Inferior parietal cortex (tissue), 1 donor: ENCODE measurements around the gene WNK2.
A peak's percentile ranks its signal among the peaks of the same experiment; 100 is the strongest.
"Not testable (repeated sequence)": the region's sequence is repeated elsewhere in the genome, so short reads cannot be mapped to it uniquely, and the experiment has no call there.

Source experiments
- DNase-seq: peaks from one replicate; pipeline ENCODE4 v3.0.0-alpha.2; 2016; ENCODE audit errors: extremely low spot score

Gene WNK2

DNA sequence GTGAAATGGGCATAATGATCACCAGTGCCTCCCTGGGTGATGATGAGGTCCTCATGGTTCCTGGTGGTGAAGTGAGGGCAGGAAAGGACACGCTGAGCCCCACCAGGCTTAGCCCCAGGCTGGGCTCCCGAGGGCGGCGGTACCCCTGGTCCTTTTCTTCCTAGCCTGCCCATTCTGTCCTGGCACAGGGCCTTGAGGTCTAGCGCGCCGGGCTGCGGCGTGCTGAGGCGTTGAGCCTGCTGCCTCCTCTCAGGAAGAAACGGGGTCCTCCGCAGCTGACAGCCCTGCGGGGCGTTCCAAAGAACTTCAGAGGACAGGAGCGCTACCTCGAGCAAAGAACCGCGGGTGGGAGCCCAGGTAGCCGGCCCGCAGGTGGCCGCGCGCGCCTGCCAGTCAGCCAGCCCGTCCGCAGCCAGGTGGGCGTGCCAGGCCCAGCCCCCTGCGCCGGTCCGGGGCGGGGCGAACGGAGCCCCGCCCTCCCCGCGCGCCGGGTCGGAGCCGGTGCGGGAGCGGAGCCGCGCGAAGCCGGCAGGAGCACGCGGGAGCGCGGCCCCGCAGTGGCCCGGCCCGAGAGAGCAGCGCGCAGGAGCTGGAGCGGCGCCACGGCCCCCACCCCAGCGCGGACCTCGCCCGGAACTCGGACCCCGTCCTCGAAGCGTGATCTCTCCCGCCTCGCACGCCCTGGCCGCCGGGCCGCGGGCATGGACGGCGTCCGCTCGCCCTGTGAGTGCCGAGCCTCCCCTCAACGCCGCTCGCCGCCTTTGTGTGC, at the start of gene WNK2:
Gene WNK2, plus strand, starts transcription at position 477 of the 769 bp plus-strand sequence. CDS start 791 bp downstream, outside the sequence.
- DNase-seq, result no peak

GRCh38 chr9:93134740-93135444, 49.0 kb upstream of the WNK2 start:
- DNase-seq, result no peak

- no peak for DNase-seq
These were observed 47.9 kb upstream of the WNK2 start for GRCh38 chr9:93136011-93136440.

DNA sequence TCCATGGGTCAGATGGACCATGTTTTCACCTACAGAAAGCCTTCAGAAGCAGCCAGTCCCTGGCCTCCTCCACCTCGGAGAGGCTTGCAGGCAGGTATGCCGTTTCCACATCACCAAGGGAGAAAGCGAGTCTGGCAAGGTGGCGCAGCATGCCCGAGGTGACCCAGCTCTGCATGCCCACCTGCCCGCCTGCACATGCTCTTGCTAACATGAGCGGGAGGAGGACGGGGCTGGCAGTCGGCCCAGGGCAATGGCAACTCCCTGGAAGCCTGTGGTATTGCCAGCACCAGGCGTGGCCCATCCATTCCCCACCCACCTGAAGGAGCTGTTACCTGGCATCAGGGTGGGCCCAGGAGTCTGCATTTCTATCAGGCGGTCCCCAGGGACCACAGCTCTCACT, 46.6 kb upstream of the WNK2 start:
- DNase-seq, result no peak

GRCh38 chr9:93138171-93138764, 45.7 kb upstream of the WNK2 start:
- no peak for DNase-seq

GRCh38 chr9:93139365-93140182, 44.4 kb upstream of the WNK2 start:
- DNase-seq, result no peak

DNA sequence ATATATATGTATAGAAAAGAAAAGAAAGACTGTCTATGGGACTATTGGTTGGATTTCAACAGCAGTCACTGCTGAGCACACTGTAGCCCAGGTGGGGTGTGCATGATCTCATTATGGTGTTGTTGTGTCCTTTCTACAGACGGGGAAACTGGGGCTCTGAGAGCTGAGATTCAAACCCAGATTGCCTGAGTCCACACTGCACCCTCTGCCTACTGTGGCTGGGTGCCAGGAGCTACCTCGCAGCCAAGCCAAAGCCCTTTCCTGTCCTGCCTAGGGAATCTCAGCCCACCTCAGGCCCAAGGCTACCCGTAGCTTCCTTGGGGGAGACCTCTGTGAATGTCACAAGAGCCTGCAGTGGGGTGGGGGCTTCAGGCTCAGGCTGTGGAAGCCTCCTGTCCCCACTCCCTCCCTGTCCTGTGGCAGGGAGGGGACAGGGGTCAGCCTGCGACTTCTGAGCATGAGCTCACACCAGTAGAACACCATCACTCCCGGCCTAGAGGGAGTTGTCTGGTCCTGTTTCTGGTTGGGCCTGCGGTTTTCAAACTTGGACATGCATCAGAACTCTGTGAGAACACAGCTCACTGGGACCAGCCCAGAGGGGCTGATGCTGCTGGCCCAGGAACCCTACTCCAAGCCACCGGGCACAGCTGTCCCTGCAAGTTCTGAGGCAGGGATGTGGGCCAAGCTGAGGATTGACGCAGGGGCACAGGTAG, 42.0 kb upstream of the WNK2 start:
- no peak for DNase-seq

GRCh38 chr9:93143830-93144530, 40.0 kb upstream of the WNK2 start:
- peak; percentile 85 for DNase-seq

DNA sequence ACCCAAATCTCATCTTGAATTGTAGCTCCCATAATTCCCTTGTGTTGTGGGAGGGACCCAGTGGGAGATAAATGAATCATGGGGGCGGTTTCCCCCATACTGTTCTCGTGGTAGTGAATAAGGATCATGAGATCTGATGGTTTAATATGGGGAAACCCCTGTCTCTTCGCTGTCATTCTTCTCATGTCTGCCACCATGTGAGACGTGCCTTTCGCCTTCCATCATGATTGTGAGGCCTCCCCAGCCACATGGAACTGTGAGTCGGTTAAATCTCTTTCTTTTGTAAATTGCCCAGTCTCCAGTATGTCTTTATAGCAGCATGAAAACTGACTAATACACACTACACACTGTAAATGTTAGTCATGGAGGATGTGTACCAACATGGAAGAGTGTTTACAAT, 37.2 kb upstream of the WNK2 start:
- DNase-seq, result not testable (repeated sequence)

DNA sequence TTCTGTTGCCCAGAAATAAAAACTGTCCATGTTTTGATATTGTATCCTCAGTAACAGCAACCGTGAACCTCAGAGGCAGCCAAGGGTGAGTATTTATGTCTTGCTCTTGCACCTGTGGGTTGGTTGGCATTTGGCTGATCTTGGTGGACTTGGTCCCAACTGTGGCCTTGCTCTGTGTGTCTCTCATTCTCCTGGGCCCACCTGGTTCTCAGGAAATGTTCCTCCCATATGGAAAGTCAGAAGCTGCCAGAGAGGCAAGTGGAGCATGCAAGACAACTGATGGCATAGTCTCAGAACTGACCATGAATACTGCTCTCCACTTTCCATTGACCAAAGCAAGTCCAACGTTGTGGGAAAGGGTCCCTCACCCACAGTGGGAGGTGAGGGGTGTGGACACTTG, 36.3 kb upstream of the WNK2 start:
- DNase-seq, result no peak

DNA sequence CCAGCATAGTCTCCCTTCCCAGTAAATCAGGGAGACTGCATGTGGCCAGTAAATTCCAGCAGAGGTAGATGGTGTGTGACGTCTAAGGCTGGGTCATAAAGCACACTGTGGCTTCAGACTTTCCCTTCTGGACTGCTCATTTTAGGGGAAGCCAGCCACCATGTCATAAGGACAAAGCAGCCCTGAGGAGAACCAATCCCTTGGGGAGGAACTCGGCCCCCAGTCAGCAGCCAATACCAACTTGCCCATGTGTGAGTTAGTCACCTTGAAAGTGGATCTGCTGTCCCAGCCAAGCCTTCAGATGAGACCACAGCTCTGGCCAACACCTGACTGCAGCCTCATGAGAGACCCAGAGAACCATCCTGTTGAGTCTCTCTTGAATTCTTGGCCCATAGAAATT, 35.2 kb upstream of the WNK2 start:
- no peak for DNase-seq

GRCh38 chr9:93149361-93149760, 34.6 kb upstream of the WNK2 start:
- no peak for DNase-seq

GRCh38 chr9:93151097-93151784, 32.7 kb upstream of the WNK2 start:
- no peak for DNase-seq

GRCh38 chr9:93154293-93154903, 29.5 kb upstream of the WNK2 start:
- no peak for DNase-seq

DNA sequence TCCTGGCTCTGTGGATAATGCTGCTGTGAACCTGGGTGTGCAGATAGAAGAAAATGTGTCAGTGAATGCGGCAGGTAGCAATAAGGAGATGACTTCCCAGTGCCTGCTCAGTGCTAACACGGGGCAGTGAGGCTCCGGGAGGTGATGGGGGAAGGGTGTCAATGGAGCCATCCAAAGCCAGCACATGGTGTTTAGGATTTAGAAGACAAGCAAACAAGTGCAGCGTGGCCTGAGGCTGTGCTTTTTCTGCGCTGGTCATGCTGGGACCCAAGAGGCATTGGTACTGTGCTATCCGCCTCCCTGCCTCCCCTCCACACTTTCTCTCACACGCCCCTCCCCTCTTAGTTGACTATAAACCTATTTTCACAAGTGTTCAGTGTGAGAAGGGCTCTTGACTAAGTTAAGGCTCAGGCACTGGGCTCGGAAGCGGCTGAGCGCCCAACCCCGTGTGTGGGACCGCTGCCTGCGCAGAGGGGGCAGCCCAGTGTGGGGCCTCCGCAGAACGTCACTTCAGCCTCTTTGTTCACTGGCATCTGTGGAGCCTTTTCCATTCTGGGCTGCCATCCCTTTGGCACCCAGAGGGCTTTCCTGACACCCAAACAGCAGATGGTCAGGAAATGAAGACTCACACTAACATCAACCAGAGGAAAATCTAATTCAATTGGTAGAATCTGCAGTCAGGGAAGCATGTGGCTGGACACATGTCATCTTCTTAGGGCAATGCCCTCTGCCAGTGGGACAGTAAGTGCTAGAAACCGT, 28.0 kb upstream of the WNK2 start:
- DNase-seq, result peak; percentile 68

DNA sequence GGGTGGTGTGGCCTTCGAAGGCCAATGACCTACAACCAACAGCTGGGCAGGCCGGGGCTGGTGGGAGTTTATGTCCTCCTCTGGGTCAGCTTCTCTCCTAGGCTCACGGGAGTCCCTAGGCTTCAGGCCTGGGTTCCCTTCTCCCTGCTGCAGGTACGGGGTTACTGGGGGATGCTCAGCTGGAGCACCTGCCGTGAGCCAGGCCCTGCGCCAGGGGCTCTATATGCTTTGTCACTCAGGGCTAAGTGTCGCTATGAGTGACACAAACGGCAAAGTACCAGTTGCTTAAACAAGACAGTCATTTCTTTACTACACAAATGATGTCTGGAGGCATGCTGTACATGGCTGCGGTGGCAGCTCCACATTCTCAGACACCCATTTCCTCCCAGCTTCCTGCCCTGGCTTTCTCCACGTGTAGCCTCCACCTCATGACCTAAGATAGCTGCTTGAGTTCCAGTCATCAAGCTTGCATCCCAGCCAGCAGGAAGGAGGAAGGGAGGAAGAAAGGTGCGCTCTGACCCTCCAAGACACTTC, 27.4 kb upstream of the WNK2 start:
- DNase-seq, result no peak

DNA sequence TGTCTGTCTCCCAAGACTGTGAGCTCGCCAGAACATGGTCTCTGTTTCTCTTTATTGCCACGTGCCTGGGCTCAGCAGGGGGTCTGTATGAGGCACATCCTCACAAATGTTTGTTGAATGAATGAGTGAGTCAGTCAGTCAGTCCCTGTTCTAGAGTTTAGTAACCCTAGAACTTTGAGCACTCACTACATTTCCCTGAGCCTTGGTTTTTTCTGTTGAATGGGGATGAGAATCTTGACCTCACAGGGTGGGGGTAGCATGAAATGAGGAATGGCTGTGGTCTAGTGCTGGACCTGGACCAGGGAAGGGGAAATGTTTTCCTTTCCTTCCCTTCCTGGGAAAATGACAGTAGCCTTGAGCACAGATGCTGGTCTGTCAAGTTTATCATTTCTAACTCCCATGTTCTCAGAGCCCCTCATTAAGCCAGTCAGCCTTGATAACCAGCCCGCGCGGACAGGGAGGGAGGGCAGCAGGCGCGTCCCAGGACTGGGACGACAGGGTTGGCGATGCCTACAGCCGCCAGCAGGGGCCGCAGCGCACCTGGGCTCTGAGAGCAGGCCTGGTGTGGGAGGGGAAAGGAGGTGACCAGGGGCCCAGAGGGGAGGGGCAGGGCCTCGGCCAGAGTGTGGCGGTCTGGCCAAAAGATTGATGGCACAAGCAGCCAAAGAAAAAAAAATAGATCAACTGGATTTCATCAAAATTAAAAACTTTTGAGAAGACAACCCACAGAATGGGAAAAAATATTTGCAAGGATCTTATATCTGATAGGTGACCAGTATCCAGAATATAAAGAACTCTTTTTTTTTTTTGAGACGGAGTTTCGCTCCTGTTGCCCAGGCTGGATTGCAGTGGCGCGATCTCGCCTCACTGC, 24.1 kb upstream of the WNK2 start:
- peak; percentile 81 for DNase-seq
